Adrenal gland (tissue), 12 donors: ENCODE measurements around the gene MLIP. TPM values are rescaled to one million over a fixed set of nuclear protein-coding genes. Genes with fewer than 3 reads are reported as not detected.

Experiments
- DNase-seq, 7 donors: peaks; one replicate each; pipeline ENCODE4 v3.0.0-alpha.2; 2019 to 2020
- H3K27ac ChIP-seq, 5 donors: fragments of 200-600 bp; sonication (generic) in 4 of 5; 1 replicate in 3 of 5; 2 replicates in 2 of 5; pipeline versions ENCODE4 v1.5.1 to v1.8.0; 2016 to 2020; ENCODE audit warnings: mild to moderate bottlenecking in 1 of 5
- H3K27me3 ChIP-seq: fragments of 200-600 bp; 2 replicates; pipeline ENCODE4 v1.8.0; 2021
- H3K36me3 ChIP-seq, 2 donors: fragments of 200-600 bp; replicated peaks in 1 of 2; 1 replicate in 1 of 2; 2 replicates in 1 of 2; pipeline versions ENCODE4 v1.5.1 to v1.8.0; 2018 to 2022
- H3K4me1 ChIP-seq, 2 donors: fragments of 200-600 bp; replicated peaks in 1 of 2; 1 replicate in 1 of 2; 2 replicates in 1 of 2; pipeline versions ENCODE4 v1.5.1 to v1.8.0; 2018 to 2021
- H3K4me3 ChIP-seq, 4 donors: fragments of 200-600 bp; sonication (generic) in 3 of 4; one replicate each; pipeline ENCODE4 v1.5.1; 2016 to 2018
- H3K9me3 ChIP-seq, 3 donors: fragments of 200-600 bp; sonication (generic) in 1 of 3; replicated peaks in 1 of 3; 1 replicate in 2 of 3; 2 replicates in 1 of 3; pipeline versions ENCODE4 v1.5.1 to v1.8.0; 2016 to 2021
- POLR2A ChIP-seq, 2 donors: fragments of 450-650 bp; IDR thresholded peaks; one replicate each; pipeline ENCODE4 v1.6.1; 2017; ENCODE audit warnings: antibody characterized with exemption in 2 of 2, mild to moderate bottlenecking in 2 of 2, moderate library complexity in 1 of 2
- WGBS, 4 donors: extraction: QIAGEN DNeasy Blood & Tissue Kit in 2 of 4; methylation state at CpG; one replicate each; pipeline versions ENCODE4 v1.1.5 to v1.1.7; 2013 to 2017; 5-methylcytosine and 5-hydroxymethylcytosine counted together
- intact Hi-C, 2 donors: fragments of 100-400 bp; cut with DNase I; formaldehyde crosslinking; loops; one replicate each; pipeline versions ENCODE4 v1.14.1 to v1.15.0; 2022 to 2023
- polyA plus RNA-seq, 3 donors: library from polyadenylated mRNA; stranded (reverse); fragments of 200-250 nt in 2 of 3; fragments of 350-450 nt in 1 of 3; fragmentation: Illumina TruSeq in 1 of 3; extraction: RNeasy Lipid Tissue Mini Kit (QIAGEN cat#74804) in 1 of 3; gene quantifications; one replicate each; pipeline ENCODE4 v1.2.3, GENCODE V29; 2013 to 2014
- total RNA-seq, 9 donors: library from RNA; depleted of rRNA in 4 of 9; stranded (reverse); fragments of >200 nt in 4 of 9; fragments of 120-200 nt in 1 of 9; fragmentation: NEBNext Ultra II Directional in 1 of 9; extraction: Animal tissue kit (Norgen Biotek cat#: 25700) in 1 of 9; gene quantifications; one replicate each; pipeline versions ENCODE4 v1.1.0 to v1.2.4, GENCODE V29; 2013 to 2023
- TF ChIP-seq, protein P1 (sequence below), 6 experiments: fragments of 450-650 bp in 4 of 6; fragments of 200-600 bp in 2 of 6; sonication (generic) in 1 of 6; IDR thresholded peaks; 1 replicate in 5 of 6; 2 replicates in 1 of 6; pipeline versions ENCODE4 v1.5.1 to v1.8.0; 2016 to 2021; ENCODE audit warnings: antibody characterized with exemption in 6 of 6, mild to moderate bottlenecking in 2 of 6, moderate library complexity in 1 of 6
- donor health status: healthy with polysubstance abuse.
- donor health status: Bipolar disorder and iron deficiency.
- donor health status: DM: yes; HTN: yes; CAD: no.
- donor health status: DM: no; HTN: no; CAD: no.
- donor health status: DM: no; HTN: no; CAD: no.
- donor health status: DM: yes; HTN: yes; CAD: no.

MLIP gene
- total and polyA plus RNA-seq, 12 donors = 0.88 to 9.6 (median 5.0) TPM

DNA sequence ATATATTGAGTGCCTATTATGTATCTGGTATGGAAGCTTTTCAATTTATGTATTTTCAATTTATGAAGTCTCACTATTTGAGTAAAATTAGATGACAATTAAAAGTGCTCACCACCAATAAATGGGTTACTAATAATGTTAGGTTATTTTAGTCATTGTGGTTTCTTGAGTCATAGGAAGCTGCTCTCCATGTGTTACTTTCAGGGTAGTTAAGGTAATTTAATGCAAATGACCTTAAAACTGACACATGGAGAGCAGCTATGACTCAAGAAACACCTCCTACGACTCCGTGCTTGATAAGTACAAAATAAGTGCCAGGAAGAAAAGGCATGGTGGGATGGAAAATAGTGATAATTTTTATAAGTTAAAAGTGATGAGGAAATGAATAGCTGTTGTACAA lies 180.5 kb downstream of the MLIP start:
- Histone ChIP-seq H3K27ac (no peak overlapping the region), H3K27me3 (no peaks in the 10 kb centered on the region), H3K36me3 (no peaks in the 10 kb centered on the region), H3K9me3 (no peaks in the 10 kb centered on the region), H3K4me3 (no peak overlapping the region), H3K4me1 (no peaks in the 10 kb centered on the region)
- no peak for DNase-seq
- intact Hi-C loops = no loop called here
- TF ChIP-seq POLR2A (IDR thresholded peaks at IDR 0.05) = no peak
- TF ChIP-seq, protein P1, sequence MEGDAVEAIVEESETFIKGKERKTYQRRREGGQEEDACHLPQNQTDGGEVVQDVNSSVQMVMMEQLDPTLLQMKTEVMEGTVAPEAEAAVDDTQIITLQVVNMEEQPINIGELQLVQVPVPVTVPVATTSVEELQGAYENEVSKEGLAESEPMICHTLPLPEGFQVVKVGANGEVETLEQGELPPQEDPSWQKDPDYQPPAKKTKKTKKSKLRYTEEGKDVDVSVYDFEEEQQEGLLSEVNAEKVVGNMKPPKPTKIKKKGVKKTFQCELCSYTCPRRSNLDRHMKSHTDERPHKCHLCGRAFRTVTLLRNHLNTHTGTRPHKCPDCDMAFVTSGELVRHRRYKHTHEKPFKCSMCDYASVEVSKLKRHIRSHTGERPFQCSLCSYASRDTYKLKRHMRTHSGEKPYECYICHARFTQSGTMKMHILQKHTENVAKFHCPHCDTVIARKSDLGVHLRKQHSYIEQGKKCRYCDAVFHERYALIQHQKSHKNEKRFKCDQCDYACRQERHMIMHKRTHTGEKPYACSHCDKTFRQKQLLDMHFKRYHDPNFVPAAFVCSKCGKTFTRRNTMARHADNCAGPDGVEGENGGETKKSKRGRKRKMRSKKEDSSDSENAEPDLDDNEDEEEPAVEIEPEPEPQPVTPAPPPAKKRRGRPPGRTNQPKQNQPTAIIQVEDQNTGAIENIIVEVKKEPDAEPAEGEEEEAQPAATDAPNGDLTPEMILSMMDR (IDR thresholded peaks at IDR 0.05) = no peak
- 48 to 61% (median 54%) methylated on average over 2 of the region's 2 CpGs for WGBS, 4 donors

DNA sequence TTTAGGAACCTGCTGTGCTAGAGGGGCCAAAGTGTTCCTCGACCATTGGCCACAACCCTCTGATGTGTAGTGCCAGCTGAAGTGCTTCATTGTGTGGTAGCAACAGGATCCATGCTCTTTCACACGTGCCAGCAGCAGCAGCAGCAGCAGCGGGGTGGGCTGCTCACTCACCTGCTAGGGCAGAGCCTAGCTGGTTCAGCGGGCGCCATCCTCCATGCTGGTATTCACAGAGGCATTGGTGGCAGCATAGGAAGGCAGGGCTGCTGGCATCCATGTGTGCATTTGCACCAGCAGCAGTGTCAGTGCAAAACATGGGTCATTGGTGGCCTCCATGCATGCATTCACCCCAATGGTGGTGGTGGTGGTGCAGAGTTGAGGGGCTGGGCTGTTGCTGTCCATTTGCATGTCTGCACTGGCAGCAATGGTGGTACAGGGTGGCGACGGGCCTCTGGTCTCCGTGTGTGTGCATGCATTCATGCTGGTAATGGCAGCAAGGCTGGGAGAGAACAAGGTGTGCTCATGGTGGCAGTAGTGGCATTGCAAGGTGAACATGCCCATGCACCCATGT lies 183.8 kb downstream of the MLIP start:
- H3K36me3 ChIP-seq = no peaks in the 10 kb centered on the region
- intact Hi-C loops = no loop called here
- no peak for TF ChIP-seq POLR2A (IDR thresholded peaks at IDR 0.05)
- TF ChIP-seq, protein P1 (IDR thresholded peaks at IDR 0.05) = no peak
- WGBS, 4 donors = 82 to 100% (median 88%) methylated on average over 2 to 8 of the region's 8 CpGs
- H3K27ac ChIP-seq = no peak overlapping the region
- no peaks in the 10 kb centered on the region for H3K4me1 ChIP-seq
- H3K9me3 ChIP-seq = no peaks in the 10 kb centered on the region
- H3K4me3 ChIP-seq = no peak overlapping the region
- no peaks in the 10 kb centered on the region for H3K27me3 ChIP-seq
- no peak for DNase-seq

DNA sequence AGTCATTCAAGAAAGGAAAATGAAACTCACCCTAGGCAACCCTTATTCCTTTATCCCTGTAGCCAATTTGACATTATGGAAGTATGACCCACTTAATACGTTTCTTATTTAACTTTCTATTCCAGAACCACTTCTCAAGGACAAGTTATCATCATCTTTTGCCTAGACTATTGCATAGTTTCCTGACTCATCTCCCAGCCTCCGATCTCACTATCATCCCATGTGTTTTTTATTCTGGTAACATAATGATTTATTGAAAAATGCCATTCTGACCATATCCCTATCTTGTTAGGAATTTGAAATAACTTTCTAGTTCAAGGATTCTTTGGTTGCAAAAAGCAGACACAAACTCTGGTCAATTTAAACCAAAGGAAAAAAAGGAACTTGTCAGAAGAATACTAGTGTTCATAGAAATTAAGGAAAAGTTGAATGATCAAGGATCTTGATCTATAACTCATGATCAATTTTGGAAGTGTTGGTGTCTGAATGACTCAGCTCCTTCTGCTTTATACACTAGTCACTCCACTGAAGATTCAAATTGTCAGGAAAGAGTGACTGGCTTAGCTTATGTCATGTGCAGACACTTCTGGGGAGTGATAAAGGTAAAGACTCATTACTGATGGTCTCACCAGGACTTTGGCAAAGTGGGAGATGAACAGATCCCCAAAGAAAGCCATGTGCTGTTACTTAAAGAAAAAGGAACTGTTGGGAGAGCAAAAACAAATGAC lies 188.5 kb downstream of the MLIP start:
- intact Hi-C loops = no loop called here
- TF ChIP-seq, protein P1 (IDR thresholded peaks at IDR 0.05) = no peak
- TF ChIP-seq POLR2A (IDR thresholded peaks at IDR 0.05) = no peak
- Histone ChIP-seq H3K27me3 (no peaks in the 10 kb centered on the region), H3K36me3 (no peaks in the 10 kb centered on the region), H3K27ac (no peak overlapping the region), H3K9me3 (no peaks in the 10 kb centered on the region), H3K4me3 (no peak overlapping the region), H3K4me1 (no peaks in the 10 kb centered on the region)
- peak in 2 of 7 donors; percentile 5 to 9 for DNase-seq
- 35 to 43% (median 37%) methylated on average over 2 of the region's 2 CpGs for WGBS, 4 donors

DNA sequence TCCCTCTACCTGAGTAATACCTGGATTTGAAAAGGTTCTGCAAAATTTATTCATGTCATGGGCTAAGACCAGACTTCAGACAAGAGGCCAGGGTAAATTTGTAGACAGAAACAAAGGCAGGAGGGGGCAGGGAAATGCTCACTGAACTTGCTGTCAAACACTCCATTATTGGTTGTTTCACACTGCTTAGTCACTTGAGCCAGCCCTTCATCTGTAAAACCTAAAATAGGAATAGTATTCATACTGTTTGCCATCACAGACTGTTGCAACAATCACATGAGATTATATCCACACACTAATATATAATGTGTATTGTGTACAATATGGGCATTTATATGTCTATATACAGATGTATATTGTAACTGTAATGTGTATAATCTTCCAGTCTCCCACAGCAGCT lies 190.5 kb downstream of the MLIP start:
- Histone ChIP-seq H3K9me3 (no peaks in the 10 kb centered on the region), H3K27ac (no peak overlapping the region), H3K4me3 (no peak overlapping the region), H3K27me3 (no peaks in the 10 kb centered on the region), H3K36me3 (no peaks in the 10 kb centered on the region), H3K4me1 (no peaks in the 10 kb centered on the region)
- intact Hi-C loops = no loop called here
- TF ChIP-seq POLR2A (IDR thresholded peaks at IDR 0.05) = no peak
- TF ChIP-seq, protein P1 (IDR thresholded peaks at IDR 0.05) = no peak
- no peak for DNase-seq
